Left renal pelvis (tissue), 4 donors: ENCODE data around the gene CDC42SE2. TPM values are rescaled to one million over a fixed set of nuclear protein-coding genes. Genes with fewer than 3 reads are reported as not detected.
"Not testable (repeated sequence)": the region's sequence is repeated elsewhere in the genome, so short reads cannot be mapped to it uniquely, and the experiment has no call there.

Source experiments
- DNase-seq, 4 donors: peaks; one replicate each; pipeline ENCODE4 v3.0.0-alpha.2; 2013; ENCODE audit warnings: low read depth in 4 of 4, low spot score in 3 of 4
- polyA plus RNA-seq, 4 donors: library from polyadenylated mRNA; unstranded; fragments of 120-200 nt; gene quantifications; one replicate each; pipeline ENCODE4 v1.2.1, GENCODE V29; 2013; ENCODE audit not compliant: insufficient read length in 4 of 4

The CDC42SE2 gene
- polyA plus RNA-seq, 4 donors, result 33.1 to 61.2 (median 51.1) TPM

DNA sequence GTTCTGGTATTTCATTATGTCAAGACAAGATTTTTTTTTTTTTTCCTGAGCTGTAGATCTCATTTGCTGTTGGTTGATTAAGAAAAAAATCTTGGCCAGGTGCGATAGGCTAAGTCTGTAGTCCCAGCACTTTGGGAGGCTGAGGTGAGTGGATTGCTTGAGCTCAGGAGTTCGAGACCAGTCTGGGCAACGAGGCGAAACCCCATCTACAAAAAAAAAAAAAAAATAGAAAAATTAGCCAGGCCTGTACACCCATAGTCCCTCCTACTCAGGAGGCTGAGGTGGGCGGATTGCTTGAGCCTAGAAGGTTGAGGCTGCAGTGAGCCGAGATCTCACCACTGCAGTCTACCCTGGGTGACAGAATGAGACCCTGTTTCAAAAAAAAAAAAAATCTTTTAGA, 12.2 kb downstream of the CDC42SE2 start:
- no peak for DNase-seq

DNA sequence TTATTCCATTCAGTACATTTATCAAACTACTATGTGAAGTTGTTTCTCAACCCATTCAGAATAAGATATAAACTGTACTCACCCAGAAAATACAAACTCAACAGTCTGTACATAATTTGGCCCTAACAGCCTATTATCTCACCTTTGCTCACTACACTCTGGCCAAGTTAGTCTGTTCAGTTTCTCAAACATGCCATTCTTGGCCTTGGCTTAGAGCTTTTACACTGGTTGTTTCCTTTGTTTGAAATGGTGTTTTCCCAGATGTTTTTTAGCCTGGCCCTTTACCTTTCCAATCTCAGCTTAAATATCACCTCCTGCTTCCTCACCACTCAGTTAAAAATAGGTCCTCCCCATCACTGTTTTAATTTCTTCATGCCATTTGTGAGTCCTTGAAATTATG, 13.6 kb downstream of the CDC42SE2 start:
- DNase-seq, result no peak

DNA sequence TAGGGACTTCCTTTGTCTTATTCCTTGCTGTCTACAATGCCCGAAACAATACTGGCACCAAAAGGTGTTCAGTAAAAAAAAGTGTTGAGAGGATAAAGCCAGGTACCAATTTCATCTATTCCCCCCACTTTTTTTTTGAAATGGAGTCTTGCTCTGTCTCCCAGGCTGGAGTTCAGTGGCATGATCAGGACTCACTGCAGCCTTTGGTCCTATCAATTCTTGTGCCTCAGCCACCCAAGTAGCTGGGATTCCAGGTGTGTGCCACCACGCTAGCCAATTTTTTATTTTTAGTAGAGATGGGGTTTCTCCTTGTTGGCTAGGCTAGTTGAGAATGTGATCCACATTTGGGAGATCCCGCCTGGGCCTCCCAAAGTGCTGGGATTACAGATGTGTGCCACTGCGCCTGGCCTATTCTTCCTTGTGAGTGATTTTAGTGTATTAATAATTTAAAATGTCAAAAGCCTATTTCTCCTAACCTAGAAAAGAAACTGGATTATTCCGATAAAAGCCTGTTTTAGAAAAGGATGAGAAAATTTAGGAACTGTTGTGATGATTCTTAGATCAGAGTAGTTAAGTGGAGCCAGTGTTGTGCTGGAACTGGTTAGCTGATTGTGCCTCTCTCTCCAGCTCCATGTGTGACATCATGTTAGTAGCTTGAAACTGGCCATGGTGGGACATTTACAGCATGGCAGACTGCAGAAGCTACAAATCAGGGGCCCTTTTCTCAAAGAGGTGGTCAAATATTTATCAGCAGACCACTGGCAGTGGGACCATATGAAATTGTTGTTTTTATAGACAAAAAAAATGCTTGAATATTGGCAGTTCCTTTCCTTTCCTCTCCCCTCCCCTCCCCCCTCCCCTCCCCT, 14.3 kb downstream of the CDC42SE2 start:
- DNase-seq, result no peak

DNA sequence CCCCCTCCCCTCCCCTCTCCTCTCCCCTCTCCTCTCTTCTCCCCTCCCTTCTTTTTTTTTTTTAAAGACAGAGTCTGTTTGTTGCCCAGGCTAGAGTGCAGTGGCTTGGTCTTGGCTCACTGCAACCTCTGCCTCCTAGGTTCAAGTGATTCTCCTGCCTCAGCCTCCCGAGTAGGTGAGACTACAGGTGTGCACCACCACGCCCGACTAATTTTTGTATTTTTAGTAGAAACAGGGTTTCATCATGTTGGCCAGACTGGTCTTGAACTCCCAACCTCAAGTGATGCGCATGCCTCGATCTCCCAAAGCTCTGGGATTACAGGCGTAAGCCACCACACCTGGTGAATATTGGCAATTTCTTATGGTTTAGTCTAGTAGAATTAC, 14.9 kb downstream of the CDC42SE2 start:
- not testable (repeated sequence) for DNase-seq

DNA sequence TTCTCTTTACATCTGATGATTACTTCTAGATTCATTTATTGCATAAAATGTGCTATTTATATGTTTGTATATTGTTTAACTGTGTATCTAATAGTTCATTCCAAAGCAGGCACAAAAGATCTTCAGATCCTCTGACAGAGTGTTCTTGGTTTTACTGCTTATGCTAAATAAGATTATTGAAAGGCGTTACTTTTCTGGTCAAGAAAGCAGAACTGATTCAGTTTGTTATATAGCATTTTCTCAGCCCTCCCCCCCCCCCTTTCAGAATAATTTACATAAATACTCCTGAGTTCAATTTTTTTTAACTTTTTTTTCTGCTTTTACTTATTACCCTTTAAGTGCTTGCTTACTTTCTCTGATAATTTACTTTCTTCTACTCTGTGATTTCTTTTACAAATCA, 15.4 kb downstream of the CDC42SE2 start:
- DNase-seq, result no peak

DNA sequence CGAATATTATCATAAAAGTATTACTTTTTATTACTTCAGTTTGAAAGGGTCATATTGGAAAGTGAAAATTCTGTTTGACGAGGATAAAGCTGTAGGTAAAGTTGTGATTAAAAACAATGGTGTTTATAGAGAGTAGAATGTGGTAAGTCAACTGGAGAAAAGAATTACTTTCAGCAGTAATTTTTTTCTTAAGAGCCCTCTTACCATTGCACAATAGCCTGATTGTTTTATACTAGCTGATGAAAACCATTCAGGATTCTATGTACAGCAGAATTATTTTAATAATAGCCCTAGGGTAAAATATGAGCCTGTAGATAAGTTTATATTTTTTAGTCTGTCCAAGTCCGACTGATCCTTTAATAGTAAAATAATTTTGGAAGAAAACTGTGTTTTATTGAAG, 16.6 kb downstream of the CDC42SE2 start:
- no peak for DNase-seq

DNA sequence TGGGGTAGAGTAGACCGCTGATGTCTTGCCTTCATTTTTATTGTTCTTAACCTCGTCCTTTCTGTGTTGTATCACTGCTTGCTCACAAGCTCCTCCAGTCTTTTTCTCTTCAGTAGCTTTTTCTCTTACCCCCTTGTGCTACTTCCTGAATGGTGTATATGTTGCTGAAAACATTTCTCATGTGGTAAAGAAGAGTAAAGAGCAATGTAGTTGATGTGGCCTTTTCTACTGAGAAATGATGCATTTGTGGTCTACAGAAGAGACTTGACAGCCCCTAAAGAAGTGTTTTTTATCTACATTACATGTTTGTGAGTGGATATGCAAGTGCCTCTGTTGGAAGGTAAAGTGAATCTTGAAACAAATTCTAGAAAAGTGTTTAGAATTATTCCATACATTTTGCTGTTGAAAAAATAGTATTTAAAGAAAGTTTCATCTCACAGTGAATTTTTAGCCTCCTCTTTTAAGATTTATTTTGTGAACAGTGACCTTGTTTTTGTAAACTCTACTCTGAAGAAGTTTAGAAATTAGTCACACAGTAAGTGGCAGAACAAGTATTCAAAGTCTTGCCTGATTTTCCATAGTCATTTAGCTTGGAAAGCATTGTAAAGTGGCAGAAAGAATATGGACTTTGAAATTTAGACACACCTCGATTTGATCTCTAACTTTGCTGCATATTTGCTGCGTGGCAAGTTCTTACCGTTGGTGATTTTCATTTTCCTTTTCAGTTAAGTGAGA, 17.4 kb downstream of the CDC42SE2 start:
- DNase-seq, result no peak

DNA sequence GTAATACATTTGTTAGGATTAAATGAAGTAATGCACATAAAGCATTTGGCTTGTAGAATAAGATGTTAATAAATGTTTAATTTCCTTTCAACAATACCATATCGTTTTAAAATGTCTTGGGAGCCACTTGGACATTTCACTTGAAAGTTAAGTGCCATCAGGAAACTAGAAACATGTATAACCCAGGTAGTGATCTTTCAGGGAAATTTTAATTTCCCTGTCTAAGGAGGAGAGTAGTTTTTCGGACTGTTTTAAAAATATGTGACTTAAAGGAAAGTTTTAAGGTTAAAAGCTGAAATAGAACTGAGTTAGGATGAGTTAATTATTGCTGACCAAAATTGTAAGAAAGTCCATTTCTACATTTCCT, 18.0 kb downstream of the CDC42SE2 start:
- no peak for DNase-seq

DNA sequence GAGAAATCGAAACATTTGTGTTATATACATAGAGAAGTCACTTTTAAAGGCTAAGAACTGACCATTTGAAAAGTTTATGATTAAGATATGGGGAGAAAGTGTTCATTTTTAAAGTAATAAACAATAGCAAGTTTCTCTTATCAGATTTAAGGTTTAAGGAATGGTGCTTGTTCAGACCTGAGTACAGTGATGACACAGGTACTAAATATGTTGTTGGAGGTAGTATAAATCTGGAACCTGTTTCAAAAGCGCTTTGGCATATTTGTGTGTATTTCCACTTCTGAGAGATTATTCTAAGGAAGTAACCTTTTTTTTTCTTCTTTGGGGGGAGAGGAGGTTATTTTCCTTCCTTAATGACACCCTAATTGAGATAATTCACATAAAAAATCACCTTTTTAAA, 18.4 kb downstream of the CDC42SE2 start:
- no peak for DNase-seq

DNA sequence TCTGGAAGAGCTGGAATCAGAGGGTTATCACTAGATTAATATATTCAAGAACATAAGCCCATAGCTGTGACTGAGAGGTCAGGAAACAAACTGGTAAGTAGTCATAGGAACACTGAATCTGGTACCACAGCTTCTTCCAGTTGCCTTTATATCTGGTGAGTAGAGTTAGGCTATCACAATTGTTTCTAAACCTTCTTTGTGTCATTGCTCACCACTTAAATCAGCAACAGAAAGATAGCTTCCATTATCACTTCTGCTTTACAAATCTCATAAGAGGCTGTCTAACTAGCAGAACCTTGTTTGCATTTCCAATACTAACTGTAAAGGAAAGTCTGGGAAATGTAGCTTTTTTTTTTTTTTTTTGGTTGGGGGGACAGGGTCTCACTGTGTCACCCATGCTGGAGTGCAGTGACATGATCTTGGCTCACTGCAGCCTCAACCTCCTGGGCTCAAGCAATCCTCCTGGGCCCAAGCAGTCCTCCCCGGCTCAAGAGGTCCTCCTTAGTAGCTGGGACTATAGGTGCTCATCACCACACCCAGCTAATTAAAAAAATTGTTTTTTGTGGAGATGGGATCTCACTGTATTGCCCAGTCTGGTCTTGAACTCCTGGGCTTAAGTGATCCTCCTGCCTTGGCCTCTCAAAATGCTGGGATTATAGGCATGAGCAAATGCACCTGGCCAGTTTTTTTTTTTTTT, 22.0 kb downstream of the CDC42SE2 start:
- no peak for DNase-seq

DNA sequence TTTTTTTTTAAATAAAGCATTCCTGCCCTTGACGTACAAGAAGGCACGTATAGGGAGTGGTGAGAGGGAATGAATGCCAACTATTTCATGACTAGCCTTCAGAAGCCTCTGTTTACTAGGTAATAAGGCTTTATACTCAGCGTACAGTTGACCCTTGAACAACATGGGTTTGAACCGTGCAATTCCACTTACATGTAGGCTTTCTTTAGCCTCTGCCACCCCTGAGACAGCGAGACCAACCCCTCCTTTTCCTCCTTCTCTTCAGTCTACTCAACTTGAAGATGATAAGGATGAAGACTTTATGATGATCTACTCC, 22.5 kb downstream of the CDC42SE2 start:
- DNase-seq, result no peak

DNA sequence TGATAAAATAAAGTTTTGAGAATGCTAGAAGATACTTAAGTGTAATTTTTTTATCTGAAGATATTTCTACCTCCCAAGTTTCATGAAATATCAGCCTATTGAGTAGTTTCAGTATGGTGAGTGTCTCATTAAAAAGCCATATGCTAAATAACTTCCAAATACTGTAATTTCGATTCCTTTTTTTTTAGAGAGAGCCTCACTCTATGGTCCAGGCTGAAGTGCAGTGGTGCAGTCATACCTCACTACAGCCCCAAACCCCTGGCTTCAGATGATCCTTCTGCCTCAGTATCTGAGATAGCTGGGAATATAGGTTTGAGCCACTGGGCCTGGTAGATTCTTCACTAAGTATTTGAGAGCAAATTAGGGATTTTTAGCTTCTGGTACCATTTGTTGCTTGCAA, 24.5 kb downstream of the CDC42SE2 start:
- DNase-seq, result no peak

DNA sequence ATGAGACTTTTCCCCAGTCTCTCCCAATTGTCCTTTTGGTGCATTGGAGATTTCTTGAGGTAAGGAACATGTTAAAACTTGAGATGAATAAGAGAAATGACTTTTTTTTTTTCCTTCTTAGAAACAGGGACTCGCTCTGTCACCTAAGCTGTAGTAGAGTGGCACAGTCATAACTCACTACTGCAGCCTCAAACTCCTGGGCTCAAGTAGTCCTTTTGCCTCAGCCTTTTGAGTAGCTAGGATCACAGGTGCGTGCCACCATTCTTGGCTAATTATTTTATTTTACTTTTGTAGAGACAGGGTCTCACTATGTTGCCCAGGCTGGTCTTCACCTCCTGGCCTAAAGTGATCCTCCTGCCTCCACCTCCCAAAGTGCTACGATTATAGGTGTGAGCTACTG, 25.9 kb downstream of the CDC42SE2 start:
- no peak for DNase-seq

DNA sequence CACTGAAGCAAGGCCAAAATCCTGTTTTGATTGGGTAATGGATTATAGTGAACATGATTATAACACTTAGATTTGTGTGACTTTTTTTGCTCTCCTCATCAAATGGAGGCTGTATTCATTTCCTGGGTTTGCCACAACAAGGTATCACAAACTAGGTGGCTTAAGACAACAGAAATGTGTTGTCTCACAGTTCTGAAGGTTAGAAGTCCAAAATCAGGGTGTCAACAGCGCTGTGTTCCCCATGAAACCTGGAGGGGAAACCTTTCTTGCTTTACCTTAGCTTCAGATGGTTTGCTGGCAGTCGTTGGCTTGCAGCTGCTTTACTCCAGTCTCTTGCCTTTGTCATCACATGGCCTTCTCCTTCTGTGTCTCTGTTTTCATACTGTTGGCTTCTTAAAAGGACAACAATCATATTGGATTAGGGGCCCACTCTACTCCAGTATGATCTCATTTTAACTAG, 32.4 kb downstream of the CDC42SE2 start:
- DNase-seq, result no peak

DNA sequence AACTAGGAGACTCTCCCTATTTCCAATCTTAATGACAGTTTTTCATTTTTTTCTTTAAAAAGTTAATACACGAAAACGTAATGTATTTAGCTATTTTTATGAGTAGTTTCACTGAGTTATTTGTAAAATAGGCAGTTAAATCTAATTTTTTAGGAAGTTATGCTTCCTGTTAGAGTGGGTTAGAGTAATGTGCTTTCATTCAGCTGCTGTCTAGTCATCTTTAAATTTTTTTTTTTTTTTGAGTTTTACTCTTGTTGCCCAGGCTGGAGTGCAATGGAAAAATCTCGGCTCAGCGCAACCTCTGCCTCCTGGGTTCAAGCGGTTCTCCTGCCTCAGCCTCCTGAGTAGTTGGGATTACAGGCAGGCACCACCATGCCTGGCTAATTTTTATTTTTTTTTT, 34.0 kb downstream of the CDC42SE2 start:
- no peak for DNase-seq

DNA sequence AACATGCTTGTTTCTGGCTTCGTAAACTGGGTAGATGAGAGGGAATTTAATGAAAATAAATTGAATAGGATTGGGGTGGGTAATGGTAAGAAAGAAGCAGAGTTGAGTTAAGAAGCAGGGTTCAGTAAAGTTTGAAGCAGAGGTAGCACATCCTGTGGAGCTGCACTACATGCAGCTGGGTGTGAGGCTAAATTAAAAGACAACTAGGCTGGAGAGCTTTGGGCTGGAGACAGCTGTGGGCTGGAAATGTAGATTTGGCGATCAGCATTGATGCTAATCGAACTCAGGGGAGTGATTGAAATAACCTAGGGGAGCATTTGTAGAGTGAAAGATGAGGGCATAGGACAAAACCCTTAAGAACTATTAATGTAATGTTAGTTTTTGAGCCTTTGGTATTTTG, 35.6 kb downstream of the CDC42SE2 start:
- no peak for DNase-seq

DNA sequence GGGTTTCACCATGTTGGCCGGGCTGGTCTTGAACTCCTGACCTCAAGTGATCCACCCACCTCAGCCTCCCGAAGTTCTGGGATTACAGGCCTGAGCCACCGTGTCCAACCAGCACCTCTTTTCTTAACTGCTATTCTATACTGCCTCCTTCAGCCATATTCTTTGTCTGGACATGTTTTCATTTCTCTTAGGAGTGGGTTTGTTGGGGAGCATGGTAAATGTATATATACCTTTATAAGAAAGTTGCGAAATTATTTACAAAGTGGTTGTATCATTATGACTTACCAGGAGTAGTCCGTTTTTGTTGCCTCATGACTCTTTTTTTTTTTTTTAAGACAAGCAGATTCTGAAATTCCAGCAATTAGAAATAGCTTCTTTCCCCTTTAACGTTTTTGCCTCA, 38.7 kb downstream of the CDC42SE2 start:
- DNase-seq, result no peak

DNA sequence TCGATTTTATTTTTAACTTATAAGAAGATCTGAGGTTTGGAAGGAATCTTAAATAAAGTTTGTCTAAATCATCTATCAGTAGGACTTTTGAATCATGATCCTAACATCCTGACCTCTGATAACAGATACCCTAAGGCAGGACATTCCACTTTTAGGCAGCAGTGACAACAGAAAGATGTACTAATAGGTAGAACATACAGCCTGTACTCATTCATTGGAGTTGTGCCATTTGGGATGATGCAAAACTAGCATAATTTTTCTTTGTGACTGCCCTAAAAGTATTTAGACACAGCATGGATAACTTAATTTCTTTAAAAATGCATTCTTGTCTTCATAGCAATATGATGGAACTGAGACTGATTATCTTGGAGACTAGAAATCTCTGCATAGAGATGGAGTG, 39.7 kb downstream of the CDC42SE2 start:
- DNase-seq, result no peak

DNA sequence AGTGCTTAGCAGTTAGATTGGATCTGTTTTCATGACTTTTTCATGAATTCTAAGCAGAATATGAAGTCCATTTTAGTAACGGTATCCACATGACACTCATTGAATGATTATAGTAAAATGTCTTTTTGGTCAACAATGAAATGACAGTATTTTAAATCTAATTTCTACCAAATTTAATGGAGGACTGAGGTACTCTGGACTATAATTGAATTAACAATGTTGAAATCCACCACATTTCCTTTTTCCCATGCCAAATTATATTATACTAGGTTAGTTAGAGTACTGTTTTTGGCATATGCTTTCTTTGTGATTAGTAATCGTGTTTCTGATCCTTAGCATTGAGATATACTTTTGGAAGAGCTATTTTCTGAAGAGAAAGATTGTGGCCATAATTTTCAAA, 40.6 kb downstream of the CDC42SE2 start:
- no peak for DNase-seq

DNA sequence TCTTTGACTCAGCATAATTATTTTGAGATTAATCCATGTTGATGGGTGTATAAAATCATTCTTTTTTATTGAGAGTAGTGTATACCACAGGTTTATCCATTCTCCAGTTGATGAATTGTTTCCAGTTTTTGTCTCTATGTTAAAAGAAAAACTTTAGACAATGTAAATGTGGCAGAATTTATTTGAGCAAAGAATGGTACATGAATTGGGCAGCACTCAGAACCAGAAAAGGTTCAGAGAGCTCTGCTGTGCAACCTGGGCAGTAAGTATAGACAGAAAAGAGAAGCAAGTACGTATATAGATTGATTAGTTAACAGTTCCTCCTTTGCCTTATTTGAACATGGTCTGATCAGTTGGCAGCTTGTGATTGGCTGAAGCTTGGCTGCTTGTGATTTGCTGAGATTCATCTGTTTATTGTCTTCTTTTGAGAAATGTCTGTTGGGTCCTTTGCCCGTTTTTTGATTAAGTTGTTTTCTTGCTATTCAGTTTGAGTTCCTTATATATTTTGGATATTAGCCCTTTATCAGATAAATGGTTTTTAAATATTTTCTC, 41.4 kb downstream of the CDC42SE2 start:
- no peak for DNase-seq

DNA sequence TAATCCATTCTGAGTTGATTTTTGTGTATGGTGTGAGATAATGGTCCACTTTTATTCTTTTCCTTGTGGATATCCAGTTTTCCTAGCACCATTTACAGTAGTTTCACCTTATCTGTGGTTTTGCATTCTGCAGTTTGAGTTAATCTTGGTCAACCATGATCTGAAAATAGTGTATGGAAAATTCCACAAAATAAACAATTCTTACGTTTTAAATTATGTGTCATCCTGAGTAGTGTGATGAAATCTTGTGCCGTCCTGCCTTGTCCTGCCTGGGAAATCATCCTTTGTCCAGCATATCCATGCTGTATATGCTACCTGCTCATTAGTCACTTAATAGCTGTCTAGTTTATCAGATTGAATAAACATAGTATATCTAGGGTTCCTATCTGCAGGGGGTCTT, 42.1 kb downstream of the CDC42SE2 start:
- DNase-seq, result no peak
